PC-3 (cell line): ENCODE data around the gene EIF4EBP3. TPM values are rescaled to one million over a fixed set of nuclear protein-coding genes. Genes with fewer than 3 reads are reported as not detected.

ENCODE experiments used
- ATAC-seq: fragments of 200-7000 bp; cut with Tn5 transposase; 2 replicates; pipeline ENCODE4 v1.9.1; 2020; ENCODE audit warnings: mild to moderate bottlenecking, moderate library complexity
- BruUV-seq: library from RNA; stranded (reverse); fragments of 400-500 nt; replicated peaks from 2 replicates; lab custom pipeline; 2021; lab: Mats Ljungman, UMichigan
- CTCF ChIA-PET: fragments of 300-600 bp; sonication (Branson Sonifier 250); formaldehyde crosslinking; loops from one replicate; lab custom pipeline; 2022; ENCODE audit warnings: antibody characterized with exemption; lab: Charles Lee
- POLR2A ChIA-PET: fragments of 300-600 bp; sonication (Branson Sonifier 250); formaldehyde crosslinking; loops from one replicate; lab custom pipeline; 2022; ENCODE audit warnings: antibody characterized with exemption; ENCODE audit not compliant: unreplicated experiment; lab: Charles Lee
- DNase-seq: peaks from one replicate; pipeline ENCODE4 v3.0.0-alpha.2; 2015
- H2AFZ ChIP-seq: fragments of 300-600 bp; sonication (generic); 2 replicates; pipeline ENCODE4 v1.6.0; 2016; ENCODE audit warnings: antibody characterized with exemption, low read length
- H3F3A ChIP-seq: fragments of 300-600 bp; sonication (generic); one replicate; pipeline ENCODE4 v1.6.0; 2017; ENCODE audit warnings: antibody characterized with exemption, low read length, control low read depth, mild to moderate bottlenecking; ENCODE audit not compliant: unreplicated experiment
- H3K27ac ChIP-seq: fragments of 300-600 bp; sonication (generic); 2 replicates; pipeline ENCODE4 v1.5.1; 2016; ENCODE audit warnings: mild to moderate bottlenecking, low read length
- H3K27me3 ChIP-seq: fragments of 300-600 bp; sonication (generic); 2 replicates; pipeline ENCODE4 v1.6.1; 2016; ENCODE audit warnings: low read length, mixed read lengths
- H3K36me3 ChIP-seq: fragments of 300-600 bp; sonication (generic); 2 replicates; pipeline ENCODE4 v1.6.1; 2016; ENCODE audit warnings: low read depth, mixed run types, low read length, mixed read lengths
- H3K4me1 ChIP-seq: fragments of 300-600 bp; sonication (generic); 2 replicates; pipeline ENCODE4 v1.5.1; 2016; ENCODE audit warnings: low read length; ENCODE audit not compliant: insufficient read depth
- H3K4me2 ChIP-seq: fragments of 300-600 bp; sonication (generic); 2 replicates; pipeline ENCODE4 v1.6.0; 2016; ENCODE audit warnings: low read length
- H3K4me3 ChIP-seq: fragments of 300-600 bp; sonication (generic); 2 replicates; pipeline ENCODE4 v1.5.1; 2016; ENCODE audit warnings: mild to moderate bottlenecking, low read length, mixed read lengths
- H3K79me2 ChIP-seq: fragments of 300-600 bp; sonication (generic); 2 replicates; pipeline ENCODE4 v1.6.1; 2017; ENCODE audit warnings: low read length, mixed read lengths
- H3K9ac ChIP-seq: fragments of 300-600 bp; sonication (generic); 2 replicates; pipeline ENCODE4 v1.6.0; 2016; ENCODE audit warnings: mild to moderate bottlenecking, low read length
- H3K9me2 ChIP-seq: fragments of 300-600 bp; sonication (generic); replicated peaks from 2 replicates; pipeline ENCODE4 v1.6.1; 2016; ENCODE audit warnings: mixed run types, low read length, mixed read lengths
- H3K9me3 ChIP-seq: fragments of 300-600 bp; sonication (generic); 2 replicates; pipeline ENCODE4 v1.6.1; 2016; ENCODE audit warnings: low read length, mixed read lengths
- H4K20me1 ChIP-seq: fragments of 300-600 bp; sonication (generic); 2 replicates; pipeline ENCODE4 v1.6.1; 2016; ENCODE audit warnings: low read length, mixed read lengths
- CTCF ChIP-seq: fragments of 300-600 bp; sonication (generic); conservative IDR thresholded peaks from 2 replicates; pipeline ENCODE4 v1.5.1; 2017; ENCODE audit warnings: antibody characterized with exemption, low read depth, mild to moderate bottlenecking, low read length
- EZH2 ChIP-seq: fragments of 300-600 bp; sonication (generic); IDR thresholded peaks from one replicate; pipeline ENCODE4 v1.6.1; 2017; ENCODE audit warnings: antibody characterized with exemption, mild to moderate bottlenecking, low read length; ENCODE audit not compliant: unreplicated experiment
- EZH2phosphoT487 ChIP-seq: fragments of 300-600 bp; sonication (generic); IDR thresholded peaks from 2 replicates; pipeline ENCODE4 v1.6.1; 2018; ENCODE audit warnings: mild to moderate bottlenecking, antibody characterized with exemption, low read length, borderline replicate concordance
- intact Hi-C: fragments of 100-400 bp; cut with micrococcal nuclease; formaldehyde crosslinking; loops from 2 replicates; pipeline ENCODE4 v1.9.0; 2023
- total RNA-seq: library from RNA; depleted of rRNA; stranded (reverse); fragments of >200 nt; gene quantifications from 2 replicates; pipeline ENCODE4 v1.2.3, GENCODE V29; 2014

EIF4EBP3 gene
- total RNA-seq, 1 experiment from 2014 or later, result not detected

- CTCF ChIA-PET, result no interaction called here
- H3K27me3 ChIP-seq, result no peaks in the 10 kb centered on the region
- no peak for TF ChIP-seq EZH2
- no peak for TF ChIP-seq EZH2phosphoT487
- no peak for TF ChIP-seq CTCF
- no peak overlapping the region for H3K27ac ChIP-seq
- H2AFZ ChIP-seq, result no peak overlapping the region
- POLR2A ChIA-PET, result no interaction called here
- H4K20me1 ChIP-seq, result no peaks in the 10 kb centered on the region
- no peak overlapping the region for H3K4me2 ChIP-seq
- no peaks in the 10 kb centered on the region for H3K9me3 ChIP-seq
- no peaks in the 10 kb centered on the region for H3K9me2 ChIP-seq
- peaks cover 26% of the 10 kb centered on the region for H3K4me1 ChIP-seq
- BruUV-seq, result no TSS peak
- H3K36me3 ChIP-seq, result peaks cover 4% of the 10 kb centered on the region; the same call in 1 of the 2 replicates
- ATAC-seq, result no peak
- no peak for DNase-seq
- no peak overlapping the region for H3K4me3 ChIP-seq
- H3F3A ChIP-seq, result no peaks in the 10 kb centered on the region
- intact Hi-C loops, result no loop called here
- peaks cover 35% of the 10 kb centered on the region for H3K79me2 ChIP-seq
- H3K9ac ChIP-seq, result no peak overlapping the region
Observed at GRCh38 chr5:140561753-140562523, 14.5 kb downstream of the EIF4EBP3 start.

DNA sequence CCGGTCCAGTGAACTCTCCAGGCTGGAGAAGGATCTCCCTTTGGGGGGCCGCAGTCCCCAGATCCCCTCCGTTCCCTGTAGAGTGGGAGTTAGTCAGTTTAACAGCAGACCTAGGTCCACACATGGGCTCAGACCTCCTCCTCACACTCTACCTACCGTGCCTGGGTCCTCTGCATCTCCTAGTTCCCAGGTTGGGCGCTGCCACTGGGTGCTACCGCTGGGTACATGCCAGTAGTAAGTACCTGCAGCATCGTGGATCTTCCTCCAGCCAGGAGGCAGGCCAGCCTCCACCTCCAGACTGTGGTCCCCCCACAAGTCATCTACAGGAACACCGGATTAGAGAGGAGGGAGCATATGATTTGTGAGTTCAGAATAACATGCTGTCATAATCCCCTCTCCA, 16.1 kb downstream of the EIF4EBP3 start:
- ChIA-PET POLR2A (interaction anchor here (0.5 to 0.6 kb wide), 2 partner anchors 84 to 1061 kb away, joined by 5 to 6 read pairs; partner anchors contain the start of gene IK), CTCF (no interaction called here)
- Histone ChIP-seq H3K4me3 (peak overlapping the region; percentile 82), H2AFZ (peak overlapping the region; percentile 81), H3K79me2 (peaks cover 36% of the 10 kb centered on the region), H3K9ac (peak overlapping the region; percentile 92), H3F3A (no peaks in the 10 kb centered on the region), H3K9me3 (no peaks in the 10 kb centered on the region), H3K9me2 (no peaks in the 10 kb centered on the region), H4K20me1 (no peaks in the 10 kb centered on the region), H3K4me1 (peaks cover 21% of the 10 kb centered on the region), H3K27me3 (no peaks in the 10 kb centered on the region), H3K36me3 (peaks cover 13% of the 10 kb centered on the region; the same call in 1 of the 2 replicates), H3K4me2 (peak overlapping the region; percentile 94), H3K27ac (no peak overlapping the region)
- ATAC-seq (no peak), DNase-seq (no peak)
- BruUV-seq, result TSS peak; percentile 71
- no peak for TF ChIP-seq CTCF
- TF ChIP-seq EZH2, result no peak
- intact Hi-C loops, result no loop called here
